Uterus (tissue), 4 donors: Measurements from ENCODE around the gene GMDS. TPM values are rescaled to one million over a fixed set of nuclear protein-coding genes. Genes with fewer than 3 reads are reported as not detected.

Experiments
- DNase-seq, 2 donors: peaks; one replicate each; pipeline ENCODE4 v3.0.0-alpha.2; 2019 to 2020
- H3K27ac ChIP-seq, 2 donors: fragments of 200-600 bp; sonication (generic); 1 replicate in 1 of 2; 2 replicates in 1 of 2; pipeline ENCODE4 v1.5.1; 2016 to 2018
- H3K27me3 ChIP-seq, 2 donors: fragments of 200-600 bp; sonication (generic); one replicate each; pipeline ENCODE4 v1.5.1; 2018 to 2019; ENCODE audit warnings: control low read depth in 1 of 2
- H3K36me3 ChIP-seq, 2 donors: fragments of 200-600 bp; sonication (generic); one replicate each; pipeline ENCODE4 v1.5.1; 2019; ENCODE audit warnings: control low read depth in 1 of 2
- H3K4me1 ChIP-seq, 2 donors: fragments of 200-600 bp; sonication (generic); one replicate each; pipeline ENCODE4 v1.5.1; 2018 to 2019; ENCODE audit warnings: control low read depth in 1 of 2
- H3K4me3 ChIP-seq, 2 donors: fragments of 200-600 bp; sonication (generic); 1 replicate in 1 of 2; 2 replicates in 1 of 2; pipeline ENCODE4 v1.5.1; 2018 to 2019; ENCODE audit warnings: mild to moderate bottlenecking in 1 of 2
- H3K9me3 ChIP-seq, 2 donors: fragments of 200-600 bp; sonication (generic); one replicate each; pipeline ENCODE4 v1.5.1; 2019; ENCODE audit warnings: control low read depth in 1 of 2
- CTCF ChIP-seq, 4 experiments: fragments of 200-600 bp in 2 of 4; fragments of 450-650 bp in 2 of 4; sonication (generic) in 2 of 4; IDR thresholded peaks; one replicate each; pipeline ENCODE4 v1.5.1; 2016 to 2019; ENCODE audit warnings: antibody characterized with exemption in 4 of 4, mild to moderate bottlenecking in 2 of 4, moderate library complexity in 1 of 4
- POLR2A ChIP-seq, 2 donors: fragments of 450-650 bp; IDR thresholded peaks; one replicate each; pipeline ENCODE4 v1.6.1; 2016; ENCODE audit warnings: antibody characterized with exemption in 2 of 2, mild to moderate bottlenecking in 1 of 2, moderate library complexity in 1 of 2
- intact Hi-C: fragments of 100-400 bp; cut with DNase I; formaldehyde crosslinking; loops from one replicate; pipeline ENCODE4 v1.15.1; 2023; ENCODE audit warnings: low total_unique reads
- total RNA-seq, 4 donors: library from RNA; depleted of rRNA in 3 of 4; stranded (reverse); fragments of >200 nt in 3 of 4; gene quantifications; one replicate each; pipeline versions ENCODE4 v1.1.0 to v1.2.4, GENCODE V29; 2014 to 2023
- donor health status: DM: yes; HTN: yes; CAD: no.

The GMDS gene
- total RNA-seq, 4 donors from 2014 or later = 5.3 to 17.4 (median 12.9) TPM

- Histone ChIP-seq H3K27me3 (no peaks in the 10 kb centered on the region), H3K4me1 (no peaks in the 10 kb centered on the region), H3K36me3 (no peaks in the 10 kb centered on the region), H3K9me3 (no peaks in the 10 kb centered on the region), H3K4me3 (no peak overlapping the region), H3K27ac (no peak overlapping the region)
- TF ChIP-seq CTCF (IDR thresholded peaks at IDR 0.05) = no peak
- TF ChIP-seq POLR2A (IDR thresholded peaks at IDR 0.05) = no peak
- intact Hi-C loops = no loop called here
- no peak for DNase-seq
Observed at GRCh38 chr6:2232445-2232844, 13.0 kb downstream of the GMDS start.

- Histone ChIP-seq H3K4me3 (no peak overlapping the region), H3K27ac (no peak overlapping the region), H3K36me3 (no peaks in the 10 kb centered on the region), H3K4me1 (no peaks in the 10 kb centered on the region), H3K27me3 (no peaks in the 10 kb centered on the region), H3K9me3 (no peaks in the 10 kb centered on the region)
- intact Hi-C loops = no loop called here
- no peak for TF ChIP-seq CTCF (IDR thresholded peaks at IDR 0.05)
- DNase-seq = no peak
Observed at GRCh38 chr6:2231438-2231837, 14.0 kb downstream of the GMDS start.

GRCh38 chr6:2230659-2231277, 14.6 kb downstream of the GMDS start:
- Histone ChIP-seq H3K4me3 (no peak overlapping the region), H3K27me3 (no peaks in the 10 kb centered on the region), H3K4me1 (no peaks in the 10 kb centered on the region), H3K9me3 (no peaks in the 10 kb centered on the region), H3K27ac (no peak overlapping the region), H3K36me3 (no peaks in the 10 kb centered on the region)
- no peak for DNase-seq
- no peak for TF ChIP-seq POLR2A (IDR thresholded peaks at IDR 0.05)
- no peak for TF ChIP-seq CTCF (IDR thresholded peaks at IDR 0.05)
- intact Hi-C loops = no loop called here

GRCh38 chr6:2229742-2230141, 15.7 kb downstream of the GMDS start:
- intact Hi-C loops = no loop called here
- TF ChIP-seq CTCF (IDR thresholded peaks at IDR 0.05) (no peak), POLR2A (IDR thresholded peaks at IDR 0.05) (no peak)
- Histone ChIP-seq H3K4me1 (no peaks in the 10 kb centered on the region), H3K27me3 (no peaks in the 10 kb centered on the region), H3K9me3 (no peaks in the 10 kb centered on the region), H3K36me3 (no peaks in the 10 kb centered on the region), H3K4me3 (no peak overlapping the region), H3K27ac (no peak overlapping the region)
- DNase-seq = no peak

- TF ChIP-seq CTCF (IDR thresholded peaks at IDR 0.05) = no peak
- TF ChIP-seq POLR2A (IDR thresholded peaks at IDR 0.05) = no peak
- Histone ChIP-seq H3K27ac (no peak overlapping the region), H3K9me3 (no peaks in the 10 kb centered on the region), H3K27me3 (no peaks in the 10 kb centered on the region), H3K4me3 (no peak overlapping the region), H3K4me1 (no peaks in the 10 kb centered on the region), H3K36me3 (no peaks in the 10 kb centered on the region)
- no peak for DNase-seq
- intact Hi-C loops = no loop called here
Observed at GRCh38 chr6:2229039-2229438, 16.4 kb downstream of the GMDS start.
